Measurements from ENCODE around the gene XRCC3. TPM values are rescaled to one million over a fixed set of nuclear protein-coding genes. Genes with fewer than 3 reads are reported as not detected.
A peak's percentile ranks its signal among the peaks of the same experiment; 100 is the strongest.

Gene XRCC3
- total RNA-seq, 1 donor from 2014 or later, result 35.2 TPM

GRCh38 chr14:103711516-103712431 is 3.5 kb downstream of the XRCC3 start:
- peaks cover 6% of the 10 kb centered on the region for H3K36me3 Mint-ChIP-seq
- no peak for DNase-seq (ENCODE audit: extremely low spot score, unreplicated experiment)
- H3K4me3 Mint-ChIP-seq, result no peak overlapping the region
- H3K9me3 Mint-ChIP-seq, result no peaks in the 10 kb centered on the region
- H3K4me1 Mint-ChIP-seq (ENCODE audit: unreplicated experiment), result peaks cover 17% of the 10 kb centered on the region
- no peak overlapping the region for H3K27ac Mint-ChIP-seq
- peaks cover 3% of the 10 kb centered on the region for H3K27me3 Mint-ChIP-seq
- no peak for TF ChIP-seq CTCF (conservative IDR thresholded peaks at IDR 0.05)

- no peak overlapping the region for H3K27ac Mint-ChIP-seq
- H3K27me3 Mint-ChIP-seq, result peaks cover 3% of the 10 kb centered on the region
- peaks cover 15% of the 10 kb centered on the region for H3K4me1 Mint-ChIP-seq (ENCODE audit: unreplicated experiment)
- H3K36me3 Mint-ChIP-seq, result peaks cover 6% of the 10 kb centered on the region
- TF ChIP-seq CTCF (conservative IDR thresholded peaks at IDR 0.05), result no peak
- H3K4me3 Mint-ChIP-seq, result peak overlapping the region; percentile 25
- DNase-seq (ENCODE audit: extremely low spot score, unreplicated experiment), result no peak
- no peaks in the 10 kb centered on the region for H3K9me3 Mint-ChIP-seq
Measured at GRCh38 chr14:103710771-103711377, 4.4 kb downstream of the XRCC3 start.

GRCh38 chr14:103709814-103710213 is 5.4 kb downstream of the XRCC3 start:
- no peaks in the 10 kb centered on the region for H3K27me3 Mint-ChIP-seq
- no peaks in the 10 kb centered on the region for H3K9me3 Mint-ChIP-seq
- peaks cover 3% of the 10 kb centered on the region for H3K36me3 Mint-ChIP-seq
- DNase-seq (ENCODE audit: extremely low spot score, unreplicated experiment), result no peak
- H3K4me1 Mint-ChIP-seq (ENCODE audit: unreplicated experiment), result peaks cover 14% of the 10 kb centered on the region
- no peak for TF ChIP-seq CTCF (conservative IDR thresholded peaks at IDR 0.05)
- H3K27ac Mint-ChIP-seq, result no peak overlapping the region
- no peak overlapping the region for H3K4me3 Mint-ChIP-seq

GRCh38 chr14:103708750-103709187 is 6.5 kb downstream of the XRCC3 start:
- no peaks in the 10 kb centered on the region for H3K9me3 Mint-ChIP-seq
- H3K27ac Mint-ChIP-seq, result no peak overlapping the region
- peaks cover 14% of the 10 kb centered on the region for H3K4me1 Mint-ChIP-seq (ENCODE audit: unreplicated experiment)
- DNase-seq (ENCODE audit: extremely low spot score, unreplicated experiment), result no peak
- H3K27me3 Mint-ChIP-seq, result no peaks in the 10 kb centered on the region
- H3K4me3 Mint-ChIP-seq, result no peak overlapping the region
- no peak for TF ChIP-seq CTCF (conservative IDR thresholded peaks at IDR 0.05)
- peaks cover 5% of the 10 kb centered on the region for H3K36me3 Mint-ChIP-seq

- Mint-ChIP-seq H3K27ac (no peak overlapping the region), H3K4me3 (no peak overlapping the region), H3K36me3 (peaks cover 9% of the 10 kb centered on the region), H3K27me3 (no peaks in the 10 kb centered on the region), H3K9me3 (no peaks in the 10 kb centered on the region), H3K4me1 (ENCODE audit: unreplicated experiment) (peaks cover 12% of the 10 kb centered on the region)
- DNase-seq (ENCODE audit: extremely low spot score, unreplicated experiment), result no peak
- no peak for TF ChIP-seq CTCF (conservative IDR thresholded peaks at IDR 0.05)
Measured at GRCh38 chr14:103707329-103708263, 7.7 kb downstream of the XRCC3 start.
